ENCODE results near the gene SEPTIN10. TPM values are rescaled to one million over a fixed set of nuclear protein-coding genes. Genes with fewer than 3 reads are reported as not detected.

SEPTIN10 gene
- total RNA-seq, 4 donors from 2014 or later: 104 to 160 (median 118) TPM

DNA sequence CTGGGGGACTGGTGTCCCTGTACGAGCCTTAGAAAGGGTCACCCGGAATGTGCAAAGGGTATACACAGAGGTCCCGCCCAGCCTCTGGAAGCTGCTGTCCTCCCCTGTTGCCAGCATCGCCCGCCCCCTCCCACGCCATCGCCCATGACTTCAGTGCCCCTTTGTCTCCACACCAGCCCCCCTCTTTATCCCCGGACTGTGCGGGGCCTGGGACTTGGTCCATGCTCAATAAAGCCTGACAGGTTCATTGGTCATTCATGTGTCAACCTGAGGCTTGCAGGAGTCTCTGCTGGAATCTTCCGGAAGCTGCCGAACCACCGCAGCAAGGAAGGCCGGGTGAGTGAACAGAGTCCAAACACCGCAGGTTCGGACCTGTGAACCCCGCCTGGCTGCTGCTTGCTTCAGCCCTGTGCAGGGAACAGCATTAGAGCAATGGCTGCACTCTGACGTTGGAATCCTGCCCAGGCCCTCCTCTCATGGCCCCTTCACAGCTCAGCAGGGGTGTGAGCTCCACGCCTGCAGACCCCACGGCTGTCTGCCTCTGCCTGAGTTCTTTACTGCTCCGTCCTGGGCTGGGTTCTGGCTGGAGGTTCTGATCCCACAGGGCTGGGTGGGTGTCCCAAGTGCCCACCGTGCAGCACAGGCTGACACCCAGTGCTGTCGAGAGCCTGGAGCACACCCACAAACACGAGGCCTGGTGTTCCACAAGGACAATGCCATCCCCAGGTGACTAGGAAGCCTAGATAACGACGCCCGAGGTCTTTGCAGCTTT is 96.5 kb downstream of the SEPTIN10 start:
- Histone ChIP-seq H3K4me3 (no peak overlapping the region), H3K27ac (no peak overlapping the region), H3K27me3 (no peaks in the 10 kb centered on the region), H3K9me3 (no peaks in the 10 kb centered on the region), H3K4me1 (peaks cover 0 to 15% (median 5%) of the 10 kb centered on the region in 4 donors), H3K36me3 (no peaks in the 10 kb centered on the region)
- DNase-seq (ENCODE audit: low spot score in 2 of 2): no peak
- WGBS, 2 donors: 77 to 79% methylated on average over 21 to 26 of the region's 26 CpGs
- TF ChIP-seq POLR2A (IDR thresholded peaks at IDR 0.05) (no peak), CTCF (IDR thresholded peaks at IDR 0.05) (no peak), EP300 (IDR thresholded peaks at IDR 0.05) (no peak)

GRCh38 chr2:109516445-109517117 is 97.2 kb downstream of the SEPTIN10 start:
- no peak for DNase-seq (ENCODE audit: low spot score in 2 of 2)
- no peak overlapping the region for H3K27ac ChIP-seq
- no peaks in the 10 kb centered on the region for H3K27me3 ChIP-seq
- peaks cover 0 to 15% (median 5%) of the 10 kb centered on the region in 4 donors for H3K4me1 ChIP-seq
- TF ChIP-seq POLR2A (IDR thresholded peaks at IDR 0.05) (no peak), EP300 (IDR thresholded peaks at IDR 0.05) (no peak), CTCF (IDR thresholded peaks at IDR 0.05) (peak in 2 of 5 experiments; percentile 22 to 34)
- WGBS, 2 donors: 72 to 73% methylated on average over 17 to 20 of the region's 20 CpGs
- no peaks in the 10 kb centered on the region for H3K9me3 ChIP-seq
- H3K36me3 ChIP-seq: no peaks in the 10 kb centered on the region
- H3K4me3 ChIP-seq: no peak overlapping the region

GRCh38 chr2:109514857-109515256 is 98.9 kb downstream of the SEPTIN10 start:
- no peaks in the 10 kb centered on the region for H3K27me3 ChIP-seq
- TF ChIP-seq EP300 (IDR thresholded peaks at IDR 0.05): no peak
- TF ChIP-seq POLR2A (IDR thresholded peaks at IDR 0.05): no peak
- no peak for TF ChIP-seq CTCF (IDR thresholded peaks at IDR 0.05)
- peak overlapping the region in 3 of 4 donors; percentile 17 to 79 (median 71) for H3K27ac ChIP-seq
- peaks cover 0 to 21% (median 5%) of the 10 kb centered on the region in 4 donors for H3K4me1 ChIP-seq
- no peaks in the 10 kb centered on the region for H3K36me3 ChIP-seq
- DNase-seq (ENCODE audit: low spot score in 2 of 2): no peak
- no peak overlapping the region for H3K4me3 ChIP-seq
- WGBS, 2 donors: 97% methylated on average over 5 of the region's 5 CpGs
- no peaks in the 10 kb centered on the region for H3K9me3 ChIP-seq

DNA sequence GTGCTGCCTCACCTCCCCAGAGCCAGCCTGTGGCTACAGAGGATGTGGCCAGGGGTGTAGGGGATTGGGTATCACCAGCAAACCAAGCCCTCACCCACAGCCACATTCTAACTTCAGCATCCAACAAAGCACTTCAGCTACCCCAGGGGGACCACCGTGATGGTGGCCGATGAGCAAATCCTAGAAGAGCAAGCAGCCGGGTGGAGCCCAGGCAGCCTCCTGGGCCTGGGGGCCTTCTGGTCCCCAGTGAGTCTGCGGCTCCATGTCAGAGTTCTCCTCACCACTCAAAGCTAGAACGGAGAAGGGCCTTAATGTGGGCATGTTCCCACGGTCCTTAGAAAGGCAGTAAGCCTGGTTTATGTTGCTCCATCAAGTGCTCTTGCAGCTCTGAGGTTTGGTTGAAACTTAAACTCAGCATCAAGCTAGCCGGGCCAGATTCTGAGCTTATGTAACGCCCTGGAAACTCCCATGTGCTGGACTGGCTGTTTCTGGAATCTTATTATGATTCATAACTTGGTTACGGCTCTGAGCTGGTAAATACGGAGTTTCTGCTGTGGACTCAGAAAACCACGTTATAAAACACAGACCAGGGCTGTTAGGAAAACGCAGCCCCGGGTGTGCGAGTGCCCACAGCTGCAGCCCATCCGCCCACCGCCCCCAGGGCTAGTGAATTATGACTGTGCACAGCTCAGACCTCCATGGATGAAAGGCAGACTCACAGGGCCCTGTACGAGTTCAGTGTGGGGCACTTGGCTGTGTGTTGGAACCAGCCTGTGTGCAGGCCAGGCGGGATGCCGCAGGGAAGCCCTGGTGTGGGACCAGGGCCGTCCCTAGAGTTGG is 99.8 kb downstream of the SEPTIN10 start:
- DNase-seq (ENCODE audit: low spot score in 2 of 2): peak in 1 of 2 donors; percentile 55
- Histone ChIP-seq H3K4me3 (no peak overlapping the region), H3K4me1 (peaks cover 0 to 21% (median 5%) of the 10 kb centered on the region in 4 donors), H3K9me3 (no peaks in the 10 kb centered on the region), H3K27ac (peak overlapping the region in 3 of 4 donors; percentile 17 to 79 (median 71)), H3K27me3 (no peaks in the 10 kb centered on the region), H3K36me3 (no peaks in the 10 kb centered on the region)
- TF ChIP-seq POLR2A (IDR thresholded peaks at IDR 0.05): no peak
- WGBS, 2 donors: 39 to 52% methylated on average over 16 to 20 of the region's 20 CpGs

DNA sequence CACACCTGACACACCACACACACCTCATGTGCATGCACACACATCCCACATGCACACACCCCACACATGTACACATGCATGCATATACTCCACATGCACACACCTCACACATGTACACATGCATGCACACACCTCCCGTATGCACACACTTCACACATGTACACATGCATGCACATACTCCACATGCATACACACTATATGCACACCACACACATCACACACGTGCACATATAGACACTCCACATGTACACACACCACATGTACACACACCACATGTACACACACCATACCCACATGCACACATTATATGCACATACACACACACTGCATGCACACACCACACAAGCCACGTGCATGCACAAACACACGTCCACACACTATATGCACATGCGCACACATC is 100.5 kb downstream of the SEPTIN10 start:
- Histone ChIP-seq H3K9me3 (no peaks in the 10 kb centered on the region), H3K27ac (no peak overlapping the region), H3K4me3 (no peak overlapping the region), H3K4me1 (peaks cover 0 to 21% (median 5%) of the 10 kb centered on the region in 4 donors), H3K36me3 (no peaks in the 10 kb centered on the region), H3K27me3 (no peaks in the 10 kb centered on the region)
- WGBS, 2 donors: 94 to 99% methylated on average over 5 of the region's 5 CpGs
- TF ChIP-seq POLR2A (IDR thresholded peaks at IDR 0.05): no peak
- TF ChIP-seq EP300 (IDR thresholded peaks at IDR 0.05): no peak
- no peak for TF ChIP-seq CTCF (IDR thresholded peaks at IDR 0.05)
- DNase-seq (ENCODE audit: low spot score in 2 of 2): no peak

Measured in tibial nerve (tissue), 4 donors.